Ishikawa (cell line): ENCODE results near the gene PAPOLG.

Experiments
- CEBPB ChIP-seq: IDR thresholded peaks from 2 replicates; pipeline ENCODE4 v1.6.1; 2012
- CREB1 ChIP-seq: IDR thresholded peaks from 2 replicates; pipeline ENCODE4 v1.6.1; 2012; ENCODE audit warnings: low read depth
- EGR1 ChIP-seq: IDR thresholded peaks from 2 replicates; pipeline ENCODE4 v1.6.1; 2012
- EP300 ChIP-seq: IDR thresholded peaks from 2 replicates; pipeline ENCODE4 v1.6.1; 2012; ENCODE audit warnings: borderline replicate concordance
- FOXM1 ChIP-seq: IDR thresholded peaks from 2 replicates; pipeline ENCODE4 v1.6.1; 2012; ENCODE audit warnings: low read depth, borderline replicate concordance
- NFIC ChIP-seq: IDR thresholded peaks from 2 replicates; pipeline ENCODE4 v1.6.1; 2012
- RAD21 ChIP-seq: IDR thresholded peaks from 2 replicates; pipeline ENCODE4 v1.6.1; 2012; ENCODE audit warnings: low read depth
- TAF1 ChIP-seq: IDR thresholded peaks from 2 replicates; pipeline ENCODE4 v1.6.1; 2012; ENCODE audit warnings: low read depth, mild to moderate bottlenecking
- TCF12 ChIP-seq: IDR thresholded peaks from 2 replicates; pipeline ENCODE4 v1.6.1; 2012; ENCODE audit warnings: low read depth
- TEAD4 ChIP-seq: IDR thresholded peaks from 2 replicates; pipeline ENCODE4 v1.6.1; 2012
- YY1 ChIP-seq: IDR thresholded peaks from 2 replicates; pipeline ENCODE4 v1.6.1; 2012; ENCODE audit warnings: low read depth
- ZBTB7A ChIP-seq: IDR thresholded peaks from 2 replicates; pipeline ENCODE4 v1.6.1; 2012; ENCODE audit warnings: low read depth
- TF ChIP-seq, protein P1 (sequence below): IDR thresholded peaks from 2 replicates; pipeline ENCODE4 v1.6.1; 2012
- TF ChIP-seq, protein P2 (sequence below): IDR thresholded peaks from 2 replicates; pipeline ENCODE4 v1.6.1; 2012
- TF ChIP-seq, protein P3 (sequence below): IDR thresholded peaks from 2 replicates; pipeline ENCODE4 v1.6.1; 2012; ENCODE audit warnings: low read depth, mild to moderate bottlenecking

PAPOLG gene

DNA sequence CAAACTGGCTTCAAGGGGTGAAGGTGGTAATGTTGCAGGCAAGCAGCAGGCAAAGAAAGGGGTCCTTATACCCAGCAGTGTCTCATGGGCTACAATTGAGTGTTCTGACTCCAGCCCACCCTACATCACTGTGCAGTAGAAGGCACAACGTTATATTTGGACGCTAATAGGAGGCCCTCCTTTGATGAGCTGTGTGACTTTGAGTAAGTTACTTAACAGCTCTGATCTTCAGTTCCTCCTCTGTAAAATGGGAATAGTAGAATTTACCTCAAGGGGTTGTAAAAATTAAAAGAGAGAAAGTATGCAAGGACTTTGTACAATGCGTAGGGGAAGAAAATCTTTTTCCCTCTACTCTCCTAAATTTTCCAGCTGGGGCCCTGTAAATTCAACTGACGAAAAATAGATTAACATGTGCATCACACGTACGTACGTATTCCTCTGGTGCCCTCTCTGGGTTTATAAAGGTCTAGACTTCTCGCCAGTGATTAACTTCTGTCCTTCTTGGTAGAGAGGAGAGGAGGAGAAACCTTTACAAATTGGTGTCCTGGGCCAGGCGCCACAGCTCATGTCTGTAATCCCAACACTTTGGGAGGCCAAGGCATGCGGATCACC is 67.7 kb downstream of the PAPOLG start:
- TF ChIP-seq CREB1 (no peak), ZBTB7A (no peak), EGR1 (no peak), TCF12 (no peak)
- TF ChIP-seq, protein P1, sequence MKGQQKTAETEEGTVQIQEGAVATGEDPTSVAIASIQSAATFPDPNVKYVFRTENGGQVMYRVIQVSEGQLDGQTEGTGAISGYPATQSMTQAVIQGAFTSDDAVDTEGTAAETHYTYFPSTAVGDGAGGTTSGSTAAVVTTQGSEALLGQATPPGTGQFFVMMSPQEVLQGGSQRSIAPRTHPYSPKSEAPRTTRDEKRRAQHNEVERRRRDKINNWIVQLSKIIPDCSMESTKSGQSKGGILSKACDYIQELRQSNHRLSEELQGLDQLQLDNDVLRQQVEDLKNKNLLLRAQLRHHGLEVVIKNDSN, result no peak

DNA sequence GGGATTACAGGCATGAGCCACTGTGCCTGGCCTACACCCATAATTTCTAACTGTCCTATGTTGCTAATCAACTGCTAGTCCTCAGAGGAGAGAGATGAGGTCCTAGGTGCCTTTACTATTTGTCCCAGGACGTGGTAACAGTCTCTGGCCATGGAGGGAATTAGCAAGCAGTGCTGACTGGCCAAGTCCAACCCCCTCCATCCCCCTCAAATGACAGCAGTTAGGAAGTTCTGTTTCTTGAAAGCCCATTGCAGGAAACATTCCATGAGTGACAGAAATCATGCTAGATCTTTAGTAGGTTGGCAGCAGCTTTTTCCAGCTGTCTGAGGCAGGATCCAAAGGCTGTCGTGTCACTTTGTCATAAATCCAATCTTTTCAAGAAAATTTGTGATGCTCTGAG is 69.6 kb downstream of the PAPOLG start:
- TF ChIP-seq YY1 (no peak), CEBPB (no peak), EP300 (no peak), ZBTB7A (no peak)
- TF ChIP-seq, protein P2, sequence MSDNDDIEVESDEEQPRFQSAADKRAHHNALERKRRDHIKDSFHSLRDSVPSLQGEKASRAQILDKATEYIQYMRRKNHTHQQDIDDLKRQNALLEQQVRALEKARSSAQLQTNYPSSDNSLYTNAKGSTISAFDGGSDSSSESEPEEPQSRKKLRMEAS, result no peak

DNA sequence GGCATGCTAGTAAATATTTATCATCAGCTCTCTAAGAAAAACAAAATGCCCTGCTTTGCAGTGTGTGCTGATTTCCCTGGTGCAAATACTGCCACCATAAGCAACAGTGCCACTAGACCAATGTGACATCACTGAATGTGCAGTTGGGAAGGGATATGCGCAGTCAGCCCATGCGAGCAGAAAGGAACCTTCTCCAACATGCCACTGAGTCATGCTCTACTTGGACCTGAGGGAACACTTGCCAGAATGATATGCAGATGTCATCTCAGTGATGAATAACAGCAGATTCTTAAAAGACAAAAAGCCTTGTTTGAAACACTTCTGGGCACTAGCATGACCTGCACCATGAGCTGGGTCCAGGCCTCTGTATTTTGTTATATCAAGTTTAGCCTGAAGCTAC is 70.0 kb downstream of the PAPOLG start:
- no peak for TF ChIP-seq NFIC
- TF ChIP-seq FOXM1, result no peak
- no peak for TF ChIP-seq CREB1
- no peak for TF ChIP-seq TAF1
- TF ChIP-seq YY1, result no peak
- no peak for TF ChIP-seq EP300
- no peak for TF ChIP-seq RAD21
- no peak for TF ChIP-seq TEAD4
- TF ChIP-seq EGR1, result no peak
- no peak for TF ChIP-seq CEBPB
- TF ChIP-seq, protein P1, result no peak
- no peak for TF ChIP-seq ZBTB7A
- no peak for TF ChIP-seq TCF12
- TF ChIP-seq, protein P2, result no peak
- TF ChIP-seq, protein P3, sequence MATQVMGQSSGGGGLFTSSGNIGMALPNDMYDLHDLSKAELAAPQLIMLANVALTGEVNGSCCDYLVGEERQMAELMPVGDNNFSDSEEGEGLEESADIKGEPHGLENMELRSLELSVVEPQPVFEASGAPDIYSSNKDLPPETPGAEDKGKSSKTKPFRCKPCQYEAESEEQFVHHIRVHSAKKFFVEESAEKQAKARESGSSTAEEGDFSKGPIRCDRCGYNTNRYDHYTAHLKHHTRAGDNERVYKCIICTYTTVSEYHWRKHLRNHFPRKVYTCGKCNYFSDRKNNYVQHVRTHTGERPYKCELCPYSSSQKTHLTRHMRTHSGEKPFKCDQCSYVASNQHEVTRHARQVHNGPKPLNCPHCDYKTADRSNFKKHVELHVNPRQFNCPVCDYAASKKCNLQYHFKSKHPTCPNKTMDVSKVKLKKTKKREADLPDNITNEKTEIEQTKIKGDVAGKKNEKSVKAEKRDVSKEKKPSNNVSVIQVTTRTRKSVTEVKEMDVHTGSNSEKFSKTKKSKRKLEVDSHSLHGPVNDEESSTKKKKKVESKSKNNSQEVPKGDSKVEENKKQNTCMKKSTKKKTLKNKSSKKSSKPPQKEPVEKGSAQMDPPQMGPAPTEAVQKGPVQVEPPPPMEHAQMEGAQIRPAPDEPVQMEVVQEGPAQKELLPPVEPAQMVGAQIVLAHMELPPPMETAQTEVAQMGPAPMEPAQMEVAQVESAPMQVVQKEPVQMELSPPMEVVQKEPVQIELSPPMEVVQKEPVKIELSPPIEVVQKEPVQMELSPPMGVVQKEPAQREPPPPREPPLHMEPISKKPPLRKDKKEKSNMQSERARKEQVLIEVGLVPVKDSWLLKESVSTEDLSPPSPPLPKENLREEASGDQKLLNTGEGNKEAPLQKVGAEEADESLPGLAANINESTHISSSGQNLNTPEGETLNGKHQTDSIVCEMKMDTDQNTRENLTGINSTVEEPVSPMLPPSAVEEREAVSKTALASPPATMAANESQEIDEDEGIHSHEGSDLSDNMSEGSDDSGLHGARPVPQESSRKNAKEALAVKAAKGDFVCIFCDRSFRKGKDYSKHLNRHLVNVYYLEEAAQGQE, result no peak

DNA sequence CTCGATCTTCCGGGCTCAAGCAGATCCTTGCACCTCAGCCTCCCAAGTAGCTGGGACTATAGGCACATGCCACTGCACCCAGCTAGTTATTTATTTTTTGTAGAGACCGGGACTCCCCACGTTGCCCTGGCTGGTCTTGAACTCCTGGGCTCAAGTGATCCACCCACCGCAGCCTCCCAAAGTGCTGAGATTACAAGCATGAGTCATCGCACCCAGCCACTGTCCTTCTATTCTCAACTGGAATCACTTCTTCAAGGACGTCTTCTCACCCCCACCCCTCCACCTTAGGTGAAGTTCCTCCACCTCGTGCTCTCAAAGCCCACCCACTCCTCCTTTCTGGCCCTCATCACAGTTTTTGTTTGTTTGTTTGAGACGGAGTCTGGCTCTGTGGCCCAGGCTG is 71.3 kb downstream of the PAPOLG start:
- no peak for TF ChIP-seq EP300
- TF ChIP-seq NFIC, result no peak
- no peak for TF ChIP-seq RAD21
- no peak for TF ChIP-seq TEAD4
- TF ChIP-seq, protein P1, result no peak
- TF ChIP-seq, protein P2, result no peak
- TF ChIP-seq TCF12, result no peak
- TF ChIP-seq CEBPB, result no peak
- no peak for TF ChIP-seq ZBTB7A
- TF ChIP-seq YY1, result no peak
- no peak for TF ChIP-seq TAF1
- no peak for TF ChIP-seq EGR1
- no peak for TF ChIP-seq CREB1
- TF ChIP-seq FOXM1, result no peak

DNA sequence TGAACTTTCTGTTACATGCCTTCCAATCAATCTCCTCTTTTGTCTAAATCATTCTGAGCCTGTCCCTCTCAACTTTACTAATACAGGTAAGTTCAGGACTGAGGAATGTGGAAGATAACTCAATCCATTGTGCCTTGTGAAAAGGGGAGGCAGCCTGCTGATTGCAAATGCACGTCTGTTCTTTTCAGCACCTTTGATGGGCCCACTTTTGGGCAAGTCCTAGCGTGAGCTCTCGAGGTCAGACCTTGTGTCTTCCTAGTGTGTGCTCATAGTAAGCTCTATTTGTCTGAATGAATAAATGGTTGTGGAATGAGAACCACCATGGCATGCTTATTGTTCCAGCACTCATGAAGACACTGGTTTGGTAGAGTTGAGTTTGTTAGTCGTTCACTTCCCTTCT is 74.9 kb downstream of the PAPOLG start:
- TF ChIP-seq EP300 (no peak), YY1 (no peak), FOXM1 (no peak), TEAD4 (no peak), CEBPB (no peak), ZBTB7A (no peak), TAF1 (no peak), RAD21 (no peak), EGR1 (no peak), NFIC (no peak), CREB1 (no peak), TCF12 (no peak)
- TF ChIP-seq, protein P3, result no peak
- TF ChIP-seq, protein P1, result no peak
- TF ChIP-seq, protein P2, result no peak
